PFSK-1 (cell line): ENCODE measurements around the gene CACNA1I.

Experiments
- FOXP2 ChIP-seq: optimal IDR thresholded peaks from 2 replicates; pipeline ENCODE3; 2011; ENCODE audit warnings: borderline replicate concordance, control low read depth, inconsistent platforms; ENCODE audit not compliant: insufficient read depth; ENCODE audit errors: extremely low read length, extremely low read depth
- POLR2AphosphoS5 ChIP-seq: IDR thresholded peaks from 2 replicates; pipeline ENCODE4 v1.6.1; 2012; ENCODE audit warnings: low read depth, mild to moderate bottlenecking, control low read depth, low read length, moderate library complexity
- SIN3A ChIP-seq: IDR thresholded peaks from 2 replicates; pipeline ENCODE4 v1.6.1; 2012; ENCODE audit warnings: mild to moderate bottlenecking, low read length, moderate library complexity, borderline replicate concordance; ENCODE audit not compliant: insufficient read depth
- TAF1 ChIP-seq: IDR thresholded peaks from 2 replicates; pipeline ENCODE4 v1.6.1; 2012; ENCODE audit warnings: low read length, control low read depth, borderline replicate concordance; ENCODE audit not compliant: insufficient read depth
- TF ChIP-seq, protein P1 (sequence below), 2 experiments: IDR thresholded peaks; 2 replicates each; pipeline versions ENCODE4 v1.6.1 to v1.8.0; 2011 to 2012; ENCODE audit warnings: low read depth in 2 of 2, low read length in 2 of 2, control low read depth in 1 of 2, inconsistent platforms in 1 of 2, mild to moderate bottlenecking in 1 of 2, moderate library complexity in 1 of 2; ENCODE audit not compliant: insufficient read depth in 1 of 2

CACNA1I gene

DNA sequence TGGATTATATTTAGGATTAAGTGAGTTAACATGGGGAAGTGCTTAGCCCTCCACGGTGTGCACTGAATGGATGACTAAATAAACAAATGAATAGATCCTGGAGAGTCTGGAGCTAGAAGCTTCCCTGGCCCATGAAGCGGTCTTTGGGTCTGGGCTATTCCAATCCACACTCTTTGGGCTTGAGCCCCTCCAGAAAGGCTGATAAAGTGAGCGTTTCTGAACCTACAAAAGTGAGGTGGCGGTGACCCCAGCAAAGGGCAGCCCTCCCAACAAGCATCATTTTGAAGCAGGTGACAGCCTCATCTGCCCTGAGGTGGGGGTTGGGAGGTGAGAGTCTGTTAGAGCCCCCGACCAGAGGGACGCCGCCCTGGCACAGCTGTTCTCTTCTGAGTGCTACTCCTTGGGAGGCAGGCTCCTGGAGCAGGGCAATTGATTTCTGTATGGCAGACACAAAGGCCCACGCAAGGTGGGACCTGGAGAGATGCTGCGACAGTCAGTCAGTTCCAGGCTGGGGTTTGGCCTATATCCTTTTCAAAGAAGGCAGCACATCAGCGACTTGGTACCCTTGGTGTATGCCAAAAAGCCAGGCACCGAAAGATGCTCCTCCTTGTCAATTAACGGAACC is 157.8 kb downstream of the CACNA1I start:
- TF ChIP-seq SIN3A (no peak), POLR2AphosphoS5 (no peak), FOXP2 (no peak), TAF1 (no peak)
- TF ChIP-seq, protein P1, sequence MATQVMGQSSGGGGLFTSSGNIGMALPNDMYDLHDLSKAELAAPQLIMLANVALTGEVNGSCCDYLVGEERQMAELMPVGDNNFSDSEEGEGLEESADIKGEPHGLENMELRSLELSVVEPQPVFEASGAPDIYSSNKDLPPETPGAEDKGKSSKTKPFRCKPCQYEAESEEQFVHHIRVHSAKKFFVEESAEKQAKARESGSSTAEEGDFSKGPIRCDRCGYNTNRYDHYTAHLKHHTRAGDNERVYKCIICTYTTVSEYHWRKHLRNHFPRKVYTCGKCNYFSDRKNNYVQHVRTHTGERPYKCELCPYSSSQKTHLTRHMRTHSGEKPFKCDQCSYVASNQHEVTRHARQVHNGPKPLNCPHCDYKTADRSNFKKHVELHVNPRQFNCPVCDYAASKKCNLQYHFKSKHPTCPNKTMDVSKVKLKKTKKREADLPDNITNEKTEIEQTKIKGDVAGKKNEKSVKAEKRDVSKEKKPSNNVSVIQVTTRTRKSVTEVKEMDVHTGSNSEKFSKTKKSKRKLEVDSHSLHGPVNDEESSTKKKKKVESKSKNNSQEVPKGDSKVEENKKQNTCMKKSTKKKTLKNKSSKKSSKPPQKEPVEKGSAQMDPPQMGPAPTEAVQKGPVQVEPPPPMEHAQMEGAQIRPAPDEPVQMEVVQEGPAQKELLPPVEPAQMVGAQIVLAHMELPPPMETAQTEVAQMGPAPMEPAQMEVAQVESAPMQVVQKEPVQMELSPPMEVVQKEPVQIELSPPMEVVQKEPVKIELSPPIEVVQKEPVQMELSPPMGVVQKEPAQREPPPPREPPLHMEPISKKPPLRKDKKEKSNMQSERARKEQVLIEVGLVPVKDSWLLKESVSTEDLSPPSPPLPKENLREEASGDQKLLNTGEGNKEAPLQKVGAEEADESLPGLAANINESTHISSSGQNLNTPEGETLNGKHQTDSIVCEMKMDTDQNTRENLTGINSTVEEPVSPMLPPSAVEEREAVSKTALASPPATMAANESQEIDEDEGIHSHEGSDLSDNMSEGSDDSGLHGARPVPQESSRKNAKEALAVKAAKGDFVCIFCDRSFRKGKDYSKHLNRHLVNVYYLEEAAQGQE (IDR thresholded peaks at IDR 0.05; ENCODE audit: insufficient read depth in 1 of 2, low read depth in 2 of 2, low read length in 2 of 2) = no peak

DNA sequence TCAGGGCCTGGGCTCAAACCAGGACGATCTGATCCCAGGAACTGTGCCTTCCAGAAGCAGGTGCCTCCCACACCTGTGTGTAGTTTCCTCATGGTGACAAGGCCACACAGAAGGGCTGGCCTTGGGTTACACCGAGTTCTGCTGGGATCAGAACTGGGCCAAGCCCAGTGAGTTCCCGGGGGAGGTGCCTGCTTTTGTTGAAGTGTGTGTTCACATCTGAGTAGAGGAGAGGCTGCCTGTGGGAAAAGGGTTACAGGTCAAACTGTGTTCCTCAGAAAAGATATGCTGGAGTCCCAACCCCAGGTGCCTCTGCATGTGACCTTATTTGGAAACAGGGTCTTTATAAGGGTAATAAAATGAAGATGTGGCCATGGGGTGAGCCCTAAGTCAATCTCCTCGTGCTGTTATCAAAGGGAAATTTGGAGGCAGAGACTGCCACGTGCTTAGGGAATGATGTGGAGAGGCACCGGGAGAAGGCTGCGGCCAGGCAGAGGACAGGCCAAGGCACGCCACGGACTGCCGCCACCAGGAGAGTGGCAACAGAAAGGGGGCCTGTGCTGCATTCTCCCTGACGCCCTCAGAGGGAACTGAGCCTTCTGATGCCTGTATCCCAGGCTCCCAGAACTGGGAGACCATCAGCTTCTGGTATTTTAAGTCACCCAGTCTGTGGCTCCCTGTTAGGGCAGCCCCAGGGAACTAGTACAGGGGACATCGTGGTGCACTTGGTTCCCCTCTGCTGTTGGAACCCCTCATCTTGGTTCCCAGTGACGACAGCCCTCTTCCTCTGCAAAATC is 158.8 kb downstream of the CACNA1I start:
- no peak for TF ChIP-seq FOXP2
- TF ChIP-seq, protein P1 (IDR thresholded peaks at IDR 0.05; ENCODE audit: insufficient read depth in 1 of 2, low read depth in 2 of 2, low read length in 2 of 2) = no peak
- TF ChIP-seq SIN3A = no peak
- TF ChIP-seq POLR2AphosphoS5 = no peak
- no peak for TF ChIP-seq TAF1

DNA sequence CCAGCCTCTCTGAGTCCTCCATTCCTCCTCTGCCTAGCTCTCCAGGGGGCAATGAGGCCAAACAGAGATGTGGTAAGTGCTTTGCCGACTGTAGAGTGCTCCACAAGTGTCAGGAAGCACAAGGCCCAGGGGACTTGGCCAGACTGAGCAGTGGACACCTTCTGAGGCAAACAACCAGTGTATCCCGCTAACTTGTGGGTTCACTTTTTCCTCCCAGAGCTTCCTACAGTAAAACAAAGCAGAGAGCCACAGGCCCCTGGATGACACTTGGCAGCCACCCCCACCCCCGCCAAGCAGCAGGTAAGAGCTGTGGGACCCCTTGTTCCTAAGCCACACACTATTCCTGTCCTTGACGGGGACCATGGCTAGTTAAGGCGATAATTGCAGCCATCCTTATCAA is 160.9 kb downstream of the CACNA1I start:
- TF ChIP-seq FOXP2 (no peak), SIN3A (no peak), POLR2AphosphoS5 (no peak), TAF1 (no peak)
- TF ChIP-seq, protein P1 (IDR thresholded peaks at IDR 0.05; ENCODE audit: insufficient read depth in 1 of 2, low read depth in 2 of 2, low read length in 2 of 2) = no peak

DNA sequence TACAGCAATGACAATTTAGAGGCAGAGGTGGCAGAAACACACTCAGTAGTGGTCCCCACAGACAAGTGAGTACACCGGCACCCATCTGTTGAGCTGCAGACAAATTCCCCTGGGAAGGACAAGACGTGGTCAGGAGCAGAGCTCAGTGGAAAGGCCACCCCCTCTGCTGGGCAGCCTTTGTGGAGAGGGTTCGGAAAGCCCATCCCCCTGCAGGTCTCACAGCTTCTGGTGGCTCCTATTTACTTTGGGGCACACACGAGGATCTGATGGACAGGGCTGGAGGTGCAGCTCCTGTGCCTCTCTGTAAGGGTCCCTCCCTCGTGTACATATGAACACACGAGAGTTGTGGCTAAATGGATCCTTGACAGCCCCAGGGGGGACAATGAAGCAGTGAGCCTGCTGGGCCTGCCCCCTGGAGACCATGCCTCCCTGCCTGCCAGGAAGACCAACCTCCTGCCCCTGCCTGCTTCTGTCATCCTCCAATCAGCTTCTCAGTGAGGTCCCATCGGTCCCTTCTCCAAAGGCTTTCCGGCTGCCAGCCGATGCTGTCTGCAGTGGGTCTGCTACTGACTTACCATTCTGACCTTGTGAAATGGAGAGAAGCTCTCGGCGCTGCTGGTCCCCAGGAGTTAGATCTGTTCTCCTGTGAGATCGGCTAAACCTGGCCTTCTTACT is 161.5 kb downstream of the CACNA1I start:
- no peak for TF ChIP-seq SIN3A
- TF ChIP-seq FOXP2 = no peak
- TF ChIP-seq, protein P1 (IDR thresholded peaks at IDR 0.05; ENCODE audit: insufficient read depth in 1 of 2, low read depth in 2 of 2, low read length in 2 of 2) = no peak
- no peak for TF ChIP-seq POLR2AphosphoS5
